ENCODE data around the gene SUFU.

The SUFU gene

DNA sequence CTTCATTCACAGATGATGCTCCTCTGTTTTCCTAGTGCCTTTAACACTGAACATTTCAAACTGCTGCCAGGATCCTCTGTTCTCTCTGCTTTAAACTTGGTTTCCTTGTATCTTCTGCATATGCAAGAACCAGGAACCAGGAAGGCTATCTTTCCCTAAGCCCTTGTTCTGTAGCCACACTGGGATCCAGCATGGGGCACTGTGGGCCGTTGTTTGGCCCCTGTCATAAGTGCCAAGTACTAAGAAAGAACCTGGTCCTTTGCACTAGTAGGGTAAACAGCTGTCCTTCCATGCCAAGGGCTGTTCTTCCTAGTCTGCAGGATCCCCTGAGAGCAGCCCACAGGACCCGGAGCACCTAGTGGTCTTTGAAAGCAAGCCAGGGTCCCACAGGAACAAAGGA is 91.5 kb downstream of the SUFU start:
- TF ChIP-seq TAF1 (IDR thresholded peaks at IDR 0.05; ENCODE audit: borderline replicate concordance, low read depth, low read length) (no peak), POLR2AphosphoS5 (IDR thresholded peaks at IDR 0.05; ENCODE audit: low read depth, low read length) (no peak), POLR2A (IDR thresholded peaks at IDR 0.05; ENCODE audit: low read depth, low read length) (no peak)
- DNase-seq (ENCODE audit: insufficient read length) (no peak), FAIRE-seq (no peak)

DNA sequence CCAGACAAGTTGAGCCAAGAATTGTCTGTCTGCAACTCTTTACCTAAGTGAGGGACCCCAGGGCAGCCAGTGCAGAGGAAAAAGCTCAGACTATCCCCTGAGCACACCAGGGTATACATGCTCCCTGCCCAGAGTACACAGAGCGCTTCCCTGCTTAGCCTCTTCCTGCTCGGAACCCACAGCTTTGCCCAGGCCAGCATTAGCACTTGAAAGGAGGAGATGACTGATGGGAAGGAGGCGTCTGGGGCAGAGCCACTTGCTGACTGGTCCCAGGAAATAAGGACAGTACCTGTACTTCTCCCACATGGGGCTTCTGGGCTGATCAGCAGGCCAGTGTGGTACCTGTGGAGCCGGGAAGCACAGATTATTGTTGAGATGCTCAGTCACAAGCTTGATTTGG is 92.1 kb downstream of the SUFU start:
- FAIRE-seq = no peak
- DNase-seq (ENCODE audit: insufficient read length) = no peak
- no peak for TF ChIP-seq TAF1 (IDR thresholded peaks at IDR 0.05; ENCODE audit: borderline replicate concordance, low read depth, low read length)
- no peak for TF ChIP-seq POLR2A (IDR thresholded peaks at IDR 0.05; ENCODE audit: low read depth, low read length)
- no peak for TF ChIP-seq POLR2AphosphoS5 (IDR thresholded peaks at IDR 0.05; ENCODE audit: low read depth, low read length)

DNA sequence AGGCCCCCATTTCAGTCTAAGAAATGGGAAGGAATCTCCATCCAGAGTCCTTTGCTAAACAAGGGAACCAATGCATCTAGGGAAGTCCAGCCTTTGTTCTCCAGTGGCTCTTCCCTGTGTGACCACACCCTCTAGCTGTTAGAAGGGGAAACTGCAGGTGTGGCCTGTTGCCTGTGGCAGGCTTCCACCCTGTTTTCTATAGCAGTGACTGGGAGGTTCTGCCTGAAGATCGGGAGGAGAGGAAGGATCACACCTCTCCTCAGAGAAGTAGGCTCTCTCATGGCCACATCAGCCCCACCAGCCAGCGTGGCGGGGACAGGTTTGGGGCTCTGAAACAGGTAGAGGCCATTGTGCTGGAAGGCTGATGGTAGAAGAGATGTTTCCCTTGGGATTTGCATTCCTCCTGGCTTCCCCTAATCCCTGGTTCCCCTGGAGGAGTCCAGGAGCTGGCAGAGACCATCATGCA is 92.8 kb downstream of the SUFU start:
- peak; percentile 17 for FAIRE-seq
- TF ChIP-seq POLR2A (IDR thresholded peaks at IDR 0.05; ENCODE audit: low read depth, low read length) (no peak), POLR2AphosphoS5 (IDR thresholded peaks at IDR 0.05; ENCODE audit: low read depth, low read length) (no peak)
- DNase-seq (ENCODE audit: insufficient read length) = peak; percentile 50

DNA sequence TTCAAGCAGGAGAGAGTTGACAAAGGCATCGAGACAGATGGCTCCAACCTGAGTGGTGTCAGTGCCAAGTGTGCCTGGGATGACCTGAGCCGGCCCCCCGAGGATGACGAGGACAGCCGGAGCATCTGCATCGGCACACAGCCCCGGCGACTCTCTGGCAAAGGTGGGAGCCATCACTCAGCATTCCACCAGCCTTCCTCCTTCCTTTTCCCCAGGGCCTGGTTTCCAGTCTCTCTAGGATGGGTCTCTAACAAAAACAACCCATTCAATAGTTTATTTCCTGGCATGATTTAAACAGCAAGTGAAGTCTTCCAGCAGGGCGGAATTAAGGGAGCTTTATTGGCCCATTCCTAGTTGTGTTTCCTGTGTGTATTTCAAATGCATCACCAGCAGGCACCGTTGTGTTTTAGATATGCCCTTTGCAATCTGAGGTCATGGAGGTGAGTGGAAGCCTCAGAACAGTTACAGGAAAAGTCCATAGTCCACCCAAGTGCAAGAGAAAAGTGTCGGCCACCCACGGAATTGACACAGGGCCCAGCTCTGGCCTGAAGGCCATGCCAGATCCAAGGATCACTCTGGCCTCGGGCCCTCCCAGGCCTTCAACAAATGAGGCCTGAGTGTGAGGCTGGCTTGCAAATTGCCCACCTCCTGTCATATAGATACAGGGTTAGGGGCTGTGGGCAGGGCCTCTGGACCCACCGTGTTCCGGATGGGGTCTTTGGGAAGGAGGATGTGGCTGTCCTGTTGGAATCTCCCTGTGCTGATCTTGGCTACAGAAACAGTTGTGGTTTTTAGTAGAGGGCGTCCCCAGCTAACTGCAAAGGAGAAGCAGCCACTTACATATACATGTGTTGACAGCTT is 93.6 kb downstream of the SUFU start:
- TF ChIP-seq TAF1 (IDR thresholded peaks at IDR 0.05; ENCODE audit: borderline replicate concordance, low read depth, low read length) (no peak), POLR2A (IDR thresholded peaks at IDR 0.05; ENCODE audit: low read depth, low read length) (no peak), POLR2AphosphoS5 (IDR thresholded peaks at IDR 0.05; ENCODE audit: low read depth, low read length) (no peak)
- FAIRE-seq = no peak
- DNase-seq (ENCODE audit: insufficient read length) = no peak

DNA sequence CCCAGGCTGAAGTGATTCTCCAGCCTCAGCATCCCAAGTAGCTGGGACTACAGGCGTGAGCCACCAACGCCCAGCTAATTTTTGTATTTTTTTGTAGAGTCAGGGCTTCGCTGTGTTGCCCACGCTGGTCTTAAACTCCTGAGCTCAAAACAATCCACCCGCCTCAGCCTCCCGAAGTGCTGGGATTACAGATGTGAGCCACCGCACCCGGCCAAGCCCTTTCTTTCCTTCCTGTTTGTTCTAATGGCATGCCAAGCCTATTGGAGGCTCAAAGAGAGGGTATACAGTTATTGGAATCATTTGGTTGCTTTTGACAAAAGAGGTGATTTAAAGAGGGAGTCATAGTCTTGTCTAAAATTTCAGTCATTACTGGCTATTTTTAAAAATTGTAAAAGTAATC is 94.5 kb downstream of the SUFU start:
- DNase-seq (ENCODE audit: insufficient read length) (no peak), FAIRE-seq (no peak)
- TF ChIP-seq POLR2AphosphoS5 (IDR thresholded peaks at IDR 0.05; ENCODE audit: low read depth, low read length) (no peak), POLR2A (IDR thresholded peaks at IDR 0.05; ENCODE audit: low read depth, low read length) (no peak), TAF1 (IDR thresholded peaks at IDR 0.05; ENCODE audit: borderline replicate concordance, low read depth, low read length) (no peak)

DNA sequence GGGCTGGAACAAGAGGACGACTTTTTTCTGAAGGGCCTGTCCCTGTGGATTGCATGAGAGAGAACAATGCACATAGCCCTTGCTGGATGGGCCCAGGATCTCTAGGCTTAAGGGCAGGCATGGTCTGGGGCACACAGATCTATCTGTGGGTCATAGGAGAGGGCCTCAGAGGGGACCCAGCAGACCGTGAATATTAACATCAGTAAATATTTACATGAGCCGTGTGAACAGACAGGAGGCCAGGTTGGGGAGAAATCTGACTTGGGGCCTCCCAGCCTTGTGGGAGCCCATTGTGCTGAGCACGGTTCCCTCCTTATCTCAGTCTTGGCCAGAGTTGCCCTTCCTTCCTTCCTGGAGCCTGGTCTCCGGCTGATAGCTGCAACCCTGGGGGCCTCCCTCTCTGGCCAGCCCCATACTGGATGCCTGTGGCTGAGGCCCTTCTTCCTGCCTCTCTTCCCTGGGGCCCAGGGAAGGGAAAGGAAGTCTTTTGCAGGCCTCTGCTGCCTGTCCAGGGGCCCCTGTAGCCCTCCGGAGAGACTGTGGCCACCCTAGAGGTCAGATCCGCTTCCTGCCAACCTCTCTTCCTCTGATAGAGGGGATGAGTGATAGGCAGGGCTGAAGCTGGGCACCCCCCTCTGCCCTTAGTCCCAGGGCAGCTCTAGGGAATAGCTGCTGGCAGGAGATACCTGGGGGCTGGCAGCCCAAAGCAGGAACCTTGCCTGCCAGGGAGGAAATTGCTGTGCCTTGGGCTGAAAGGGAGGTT is 96.0 kb downstream of the SUFU start:
- FAIRE-seq (no peak), DNase-seq (ENCODE audit: insufficient read length) (no peak)
- TF ChIP-seq TAF1 (IDR thresholded peaks at IDR 0.05; ENCODE audit: borderline replicate concordance, low read depth, low read length) (no peak), POLR2AphosphoS5 (IDR thresholded peaks at IDR 0.05; ENCODE audit: low read depth, low read length) (no peak), POLR2A (IDR thresholded peaks at IDR 0.05; ENCODE audit: low read depth, low read length) (no peak)

DNA sequence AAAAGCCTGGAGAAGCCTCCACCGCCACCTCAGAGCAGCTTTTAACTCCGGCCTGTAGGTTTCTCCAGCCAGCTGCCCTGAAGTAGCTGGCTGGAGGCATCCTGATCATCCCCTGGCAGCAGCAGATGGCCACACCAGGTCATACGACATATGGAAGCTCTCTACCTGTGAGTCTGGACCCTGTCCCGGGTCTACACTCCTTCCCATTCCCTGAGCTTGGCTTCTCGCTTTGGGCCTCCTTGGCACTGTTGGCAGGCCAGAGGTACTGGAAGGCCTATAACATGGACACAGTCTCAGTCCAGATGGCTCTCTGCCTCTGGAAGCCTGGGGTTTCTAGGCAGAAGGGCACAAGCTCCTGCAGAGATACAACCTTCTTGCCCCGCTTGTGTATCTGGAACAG is 97.0 kb downstream of the SUFU start:
- DNase-seq (ENCODE audit: insufficient read length) (no peak), FAIRE-seq (no peak)
- TF ChIP-seq POLR2AphosphoS5 (IDR thresholded peaks at IDR 0.05; ENCODE audit: low read depth, low read length) = no peak
- TF ChIP-seq TAF1 (IDR thresholded peaks at IDR 0.05; ENCODE audit: borderline replicate concordance, low read depth, low read length) = no peak
- no peak for TF ChIP-seq POLR2A (IDR thresholded peaks at IDR 0.05; ENCODE audit: low read depth, low read length)

DNA sequence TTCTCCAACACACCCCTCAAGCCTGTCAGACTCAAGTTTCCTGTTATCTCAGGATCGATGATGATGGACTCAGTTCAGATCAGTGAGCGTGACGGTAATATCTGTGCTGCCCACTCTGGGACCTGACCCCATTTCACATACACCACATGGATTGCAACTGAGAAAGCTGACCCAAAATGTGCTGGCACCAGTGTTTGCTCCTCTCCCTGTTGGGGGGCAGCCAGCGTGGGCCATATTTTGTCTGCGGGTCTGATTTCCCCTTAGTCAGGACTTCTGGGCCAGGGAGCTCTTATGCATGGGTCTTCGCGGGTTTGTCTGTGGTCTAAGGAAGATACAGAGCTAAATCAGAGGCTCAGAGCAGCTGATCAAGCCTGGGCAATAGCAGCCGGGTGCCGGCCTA is 97.9 kb downstream of the SUFU start:
- DNase-seq (ENCODE audit: insufficient read length) = no peak
- FAIRE-seq = no peak
- TF ChIP-seq TAF1 (IDR thresholded peaks at IDR 0.05; ENCODE audit: borderline replicate concordance, low read depth, low read length) (no peak), POLR2A (IDR thresholded peaks at IDR 0.05; ENCODE audit: low read depth, low read length) (no peak), POLR2AphosphoS5 (IDR thresholded peaks at IDR 0.05; ENCODE audit: low read depth, low read length) (no peak)

DNA sequence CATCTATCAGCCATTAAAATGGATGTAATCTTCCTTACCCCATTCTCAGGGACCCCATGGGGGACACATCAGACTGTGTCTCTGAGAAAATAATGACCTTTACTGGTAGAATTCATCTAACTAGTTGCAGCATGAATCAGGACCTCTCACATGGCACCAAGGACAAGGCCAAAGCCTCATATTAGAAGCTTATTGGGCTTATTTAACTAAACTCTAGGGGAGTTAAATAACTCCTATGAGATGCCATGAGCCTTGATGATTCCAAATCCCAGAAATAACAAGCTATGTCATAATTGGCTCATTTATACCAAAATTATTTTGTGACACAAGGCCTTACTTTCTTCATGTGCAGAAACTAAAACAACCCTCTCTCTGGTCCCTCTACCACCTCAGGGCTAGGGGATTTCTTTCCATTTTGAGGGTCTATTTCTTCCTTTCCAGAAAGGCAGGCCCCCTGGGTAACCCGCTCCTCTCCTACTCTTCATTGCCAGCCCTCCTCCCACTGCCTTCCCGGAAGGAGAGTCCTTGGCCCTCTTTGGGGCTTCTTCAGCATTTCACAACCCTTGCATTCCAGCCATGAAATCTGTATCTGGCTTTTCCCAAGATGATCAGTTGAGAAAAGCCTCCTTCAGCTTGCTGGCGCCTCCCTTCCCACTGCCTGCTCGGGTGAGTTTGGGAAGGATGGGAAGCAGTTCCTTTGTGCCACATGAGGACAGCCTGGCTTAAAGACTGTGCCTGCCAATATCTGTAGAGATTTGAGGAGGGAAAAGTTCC is 98.7 kb downstream of the SUFU start:
- DNase-seq (ENCODE audit: insufficient read length) = no peak
- TF ChIP-seq POLR2A (IDR thresholded peaks at IDR 0.05; ENCODE audit: low read depth, low read length) (no peak), POLR2AphosphoS5 (IDR thresholded peaks at IDR 0.05; ENCODE audit: low read depth, low read length) (no peak), TAF1 (IDR thresholded peaks at IDR 0.05; ENCODE audit: borderline replicate concordance, low read depth, low read length) (no peak)
- FAIRE-seq = no peak

DNA sequence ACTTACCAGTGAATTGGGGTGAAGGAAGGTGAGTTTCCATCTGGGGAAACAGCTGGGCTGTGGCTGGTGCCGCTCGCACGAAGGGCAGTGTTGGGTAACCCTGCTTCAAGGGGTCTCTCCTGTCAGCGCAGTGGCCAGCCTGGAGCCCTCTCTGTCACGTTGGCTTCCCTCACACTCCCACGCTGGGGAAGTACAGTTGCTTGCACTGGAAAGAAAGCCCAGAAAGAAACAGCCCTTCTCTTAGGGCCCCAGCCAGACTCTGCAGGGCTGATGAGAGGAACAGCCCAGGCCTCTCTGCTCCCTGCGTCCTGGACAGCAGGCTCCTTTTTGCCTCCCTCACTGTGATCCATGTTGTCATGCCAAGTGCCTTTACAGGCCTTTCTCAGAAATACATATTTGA is 100.2 kb downstream of the SUFU start:
- FAIRE-seq = no peak
- no peak for TF ChIP-seq POLR2A (IDR thresholded peaks at IDR 0.05; ENCODE audit: low read depth, low read length)
- TF ChIP-seq TAF1 (IDR thresholded peaks at IDR 0.05; ENCODE audit: borderline replicate concordance, low read depth, low read length) = no peak
- no peak for TF ChIP-seq POLR2AphosphoS5 (IDR thresholded peaks at IDR 0.05; ENCODE audit: low read depth, low read length)
- no peak for DNase-seq (ENCODE audit: insufficient read length)

DNA sequence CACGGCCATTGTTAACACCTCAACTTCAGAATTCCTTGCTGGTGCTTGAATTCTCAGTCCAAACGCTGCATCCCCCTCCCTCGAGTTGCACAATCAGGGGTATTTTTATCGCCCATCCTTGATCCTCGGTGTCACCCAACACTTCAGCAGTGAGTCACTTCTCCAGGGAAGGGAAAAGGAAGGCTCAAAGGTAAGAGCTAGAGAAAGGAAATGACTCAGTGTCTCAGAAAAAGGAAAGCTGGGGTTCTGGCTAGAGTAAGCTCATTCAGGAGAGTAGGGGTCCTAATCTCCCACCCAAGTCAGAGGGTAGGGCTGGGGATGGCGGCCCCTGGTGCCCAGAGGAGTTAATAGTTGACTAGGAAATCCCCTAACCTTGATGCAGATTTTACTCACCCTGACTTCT is 100.7 kb downstream of the SUFU start:
- FAIRE-seq (no peak), DNase-seq (ENCODE audit: insufficient read length) (no peak)

More for the DNA sequence above, 100.7 kb downstream of the SUFU start:
- TF ChIP-seq POLR2AphosphoS5 (IDR thresholded peaks at IDR 0.05; ENCODE audit: low read depth, low read length) (no peak), TAF1 (IDR thresholded peaks at IDR 0.05; ENCODE audit: borderline replicate concordance, low read depth, low read length) (no peak), POLR2A (IDR thresholded peaks at IDR 0.05; ENCODE audit: low read depth, low read length) (no peak)
